ENCODE results near the gene A4GALT.

A4GALT gene

GRCh38 chr22:42717197-42717928 lies 3.3 kb downstream of the A4GALT start:
- DNase-seq (ENCODE audit: low read depth): peak; percentile 44
- no peak for TF ChIP-seq CTCF (conservative IDR thresholded peaks at IDR 0.05; ENCODE audit: low read length)
- H3K4me3 ChIP-seq (ENCODE audit: low read length): no peak overlapping the region

- H3K4me3 ChIP-seq (ENCODE audit: low read length): no peak overlapping the region
- TF ChIP-seq CTCF (conservative IDR thresholded peaks at IDR 0.05; ENCODE audit: low read length): no peak
- no peak for DNase-seq (ENCODE audit: low read depth)
Measured at GRCh38 chr22:42716649-42717127, 4.0 kb downstream of the A4GALT start.

GRCh38 chr22:42716221-42716620 lies 4.4 kb downstream of the A4GALT start:
- TF ChIP-seq CTCF (conservative IDR thresholded peaks at IDR 0.05; ENCODE audit: low read length): no peak
- H3K4me3 ChIP-seq (ENCODE audit: low read length): no peak overlapping the region
- DNase-seq (ENCODE audit: low read depth): no peak

GRCh38 chr22:42714768-42715390 lies 5.8 kb downstream of the A4GALT start:
- no peak for TF ChIP-seq CTCF (conservative IDR thresholded peaks at IDR 0.05; ENCODE audit: low read length)
- no peak for DNase-seq (ENCODE audit: low read depth)

GRCh38 chr22:42714308-42714707 lies 6.4 kb downstream of the A4GALT start:
- TF ChIP-seq CTCF (conservative IDR thresholded peaks at IDR 0.05; ENCODE audit: low read length): no peak
- DNase-seq (ENCODE audit: low read depth): no peak
- no peak overlapping the region for H3K4me3 ChIP-seq (ENCODE audit: low read length)

More at GRCh38 chr22:42714768-42715390, 5.8 kb downstream of the A4GALT start:
- H3K4me3 ChIP-seq (ENCODE audit: low read length): no peak overlapping the region

- no peak for TF ChIP-seq CTCF (conservative IDR thresholded peaks at IDR 0.05; ENCODE audit: low read length)
- H3K4me3 ChIP-seq (ENCODE audit: low read length): no peak overlapping the region
- no peak for DNase-seq (ENCODE audit: low read depth)
Measured at GRCh38 chr22:42711895-42712837, 8.5 kb downstream of the A4GALT start.
